IgD-negative memory B cell (primary cell): ENCODE data around the gene SLC22A7. TPM values are rescaled to one million over a fixed set of nuclear protein-coding genes. Genes with fewer than 3 reads are reported as not detected.

Experiments used
- H3K27ac Mint-ChIP-seq, 3 donors: one replicate each; pipeline ENCODE4 v1.8.0; 2020 to 2022; ENCODE audit warnings: mild to moderate bottlenecking in 3 of 3, mixed read lengths in 3 of 3, moderate library complexity in 1 of 3
- H3K27me3 Mint-ChIP-seq: one replicate; pipeline ENCODE4 v1.8.0; 2021; ENCODE audit warnings: mixed read lengths
- H3K36me3 Mint-ChIP-seq: one replicate; pipeline ENCODE4 v1.8.0; 2020; ENCODE audit warnings: mild to moderate bottlenecking, mixed read lengths
- H3K4me1 Mint-ChIP-seq, 3 donors: one replicate each; pipeline ENCODE4 v1.8.0; 2020 to 2022; ENCODE audit warnings: mixed read lengths in 3 of 3, mild to moderate bottlenecking in 1 of 3
- H3K4me3 Mint-ChIP-seq, 4 donors: one replicate each; pipeline ENCODE4 v1.8.0; 2020 to 2022; ENCODE audit warnings: mild to moderate bottlenecking in 4 of 4, mixed read lengths in 4 of 4, moderate library complexity in 3 of 4
- H3K9me3 Mint-ChIP-seq, 3 donors: one replicate each; pipeline ENCODE4 v1.8.0; 2020 to 2021; ENCODE audit warnings: mixed read lengths in 3 of 3, mild to moderate bottlenecking in 1 of 3
- polyA plus RNA-seq: library from polyadenylated mRNA; unstranded; fragments of 300-500 nt; fragmentation: Illumina TruSeq; gene quantifications from one replicate; pipeline ENCODE4 v1.2.3, GENCODE V29; 2021

The SLC22A7 gene
- polyA plus RNA-seq, 1 donor from 2014 or later: not detected

DNA sequence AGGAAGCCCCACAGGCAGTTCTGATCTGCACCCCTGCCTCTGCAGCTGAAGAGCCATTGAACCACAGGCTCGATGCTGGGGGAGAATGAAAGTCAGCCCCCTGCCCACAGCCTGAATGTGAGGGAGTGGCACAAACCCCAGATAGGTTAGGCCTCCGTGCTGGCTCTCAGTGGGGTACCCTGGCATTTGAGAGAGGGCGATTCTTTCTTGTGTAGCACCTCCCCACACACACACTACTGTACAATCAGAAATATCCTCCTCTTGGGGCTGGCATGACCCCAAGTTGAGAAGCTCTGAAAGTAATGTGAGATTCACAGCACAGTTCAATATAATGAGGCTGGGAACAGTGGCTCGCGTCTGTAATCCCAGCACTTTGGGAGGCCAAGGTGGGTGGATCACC lies 36.9 kb upstream of the SLC22A7 start:
- Mint-ChIP-seq H3K27me3 (peaks cover 11% of the 10 kb centered on the region), H3K27ac (no peak overlapping the region), H3K36me3 (no peaks in the 10 kb centered on the region), H3K4me3 (no peak overlapping the region), H3K9me3 (no peaks in the 10 kb centered on the region), H3K4me1 (peaks cover 0 to 6% (median 1%) of the 10 kb centered on the region in 3 donors)

GRCh38 chr6:43262000-43262779 lies 35.9 kb upstream of the SLC22A7 start:
- H3K4me1 Mint-ChIP-seq: peaks cover 0 to 6% (median 1%) of the 10 kb centered on the region in 3 donors
- H3K27me3 Mint-ChIP-seq: peaks cover 9% of the 10 kb centered on the region
- no peaks in the 10 kb centered on the region for H3K9me3 Mint-ChIP-seq
- H3K27ac Mint-ChIP-seq: peak overlapping the region in 1 of 3 donors; percentile 27
- no peaks in the 10 kb centered on the region for H3K36me3 Mint-ChIP-seq
- H3K4me3 Mint-ChIP-seq: peak overlapping the region in 2 of 4 donors; percentile 43 to 75

- H3K4me1 Mint-ChIP-seq: peaks cover 0 to 6% (median 1%) of the 10 kb centered on the region in 3 donors
- no peaks in the 10 kb centered on the region for H3K9me3 Mint-ChIP-seq
- no peak overlapping the region for H3K4me3 Mint-ChIP-seq
- no peaks in the 10 kb centered on the region for H3K36me3 Mint-ChIP-seq
- H3K27ac Mint-ChIP-seq: peak overlapping the region in 1 of 3 donors; percentile 27
- H3K27me3 Mint-ChIP-seq: peaks cover 6% of the 10 kb centered on the region
Observed at GRCh38 chr6:43262780-43263313, 35.2 kb upstream of the SLC22A7 start.

DNA sequence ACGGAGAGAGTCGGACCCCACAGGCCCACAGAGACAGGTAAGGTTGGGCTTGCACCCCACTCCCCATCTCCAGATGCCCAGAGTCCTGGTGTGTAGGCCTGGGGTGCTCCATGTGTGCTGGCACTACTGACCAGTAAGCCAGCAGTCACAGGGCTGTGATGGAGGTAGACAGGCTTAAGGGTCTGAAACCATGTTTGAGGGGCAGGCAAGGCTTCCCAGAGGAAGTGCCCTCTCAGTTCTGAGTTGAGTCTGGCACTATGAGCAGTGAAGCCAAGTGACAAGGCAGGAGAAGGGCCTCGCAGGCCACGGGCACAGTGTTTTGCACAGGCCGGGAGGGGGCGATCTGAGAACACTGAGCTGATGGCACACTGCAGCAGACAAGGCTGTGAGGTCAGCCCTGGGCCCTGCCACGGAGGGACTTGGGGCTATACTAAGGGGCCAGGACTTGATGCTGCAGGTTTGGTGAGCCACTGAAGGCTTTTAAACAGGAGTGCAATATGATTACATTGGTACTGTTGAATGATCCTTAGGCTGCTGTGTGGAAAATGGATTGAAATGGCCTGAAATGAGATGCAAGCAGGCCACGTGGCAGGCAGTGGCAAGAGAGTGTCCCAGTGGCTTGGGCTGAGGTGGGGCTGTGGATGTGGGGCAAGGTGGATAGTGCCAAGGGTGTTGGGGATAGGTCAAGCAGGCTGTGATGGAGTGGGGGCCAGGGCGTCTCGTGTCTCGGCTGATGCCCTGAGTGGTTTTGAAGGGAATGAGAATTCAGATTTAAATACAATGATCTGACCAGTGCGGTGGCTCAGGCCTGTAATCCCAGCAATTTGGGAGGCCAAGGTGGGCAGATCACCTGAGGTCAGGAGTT lies 34.5 kb upstream of the SLC22A7 start:
- peak overlapping the region in 1 of 4 donors; percentile 72 for H3K4me3 Mint-ChIP-seq

GRCh38 chr6:43264599-43265145 lies 33.4 kb upstream of the SLC22A7 start:
- Mint-ChIP-seq H3K36me3 (no peaks in the 10 kb centered on the region), H3K4me1 (peaks cover 0 to 10% (median 5%) of the 10 kb centered on the region in 3 donors), H3K9me3 (no peaks in the 10 kb centered on the region), H3K27ac (no peak overlapping the region), H3K27me3 (peaks cover 10% of the 10 kb centered on the region), H3K4me3 (no peak overlapping the region)

More for the DNA sequence above, 34.5 kb upstream of the SLC22A7 start:
- Mint-ChIP-seq H3K4me1 (peaks cover 0 to 6% (median 1%) of the 10 kb centered on the region in 3 donors), H3K36me3 (no peaks in the 10 kb centered on the region), H3K27ac (no peak overlapping the region), H3K27me3 (peaks cover 7% of the 10 kb centered on the region), H3K9me3 (no peaks in the 10 kb centered on the region)

GRCh38 chr6:43265564-43265963 lies 32.5 kb upstream of the SLC22A7 start:
- H3K27ac Mint-ChIP-seq: no peak overlapping the region
- H3K4me1 Mint-ChIP-seq: peaks cover 0 to 18% (median 12%) of the 10 kb centered on the region in 3 donors
- H3K36me3 Mint-ChIP-seq: no peaks in the 10 kb centered on the region
- peaks cover 15% of the 10 kb centered on the region for H3K27me3 Mint-ChIP-seq
- no peak overlapping the region for H3K4me3 Mint-ChIP-seq
- no peaks in the 10 kb centered on the region for H3K9me3 Mint-ChIP-seq

GRCh38 chr6:43267619-43268354 lies 30.3 kb upstream of the SLC22A7 start:
- H3K9me3 Mint-ChIP-seq: no peaks in the 10 kb centered on the region
- H3K4me3 Mint-ChIP-seq: peak overlapping the region in 1 of 4 donors; percentile 8
- peaks cover 23% of the 10 kb centered on the region for H3K27me3 Mint-ChIP-seq
- no peaks in the 10 kb centered on the region for H3K36me3 Mint-ChIP-seq
- H3K4me1 Mint-ChIP-seq: peaks cover 0 to 30% (median 24%) of the 10 kb centered on the region in 3 donors
- H3K27ac Mint-ChIP-seq: peak overlapping the region in 1 of 3 donors; percentile 54

DNA sequence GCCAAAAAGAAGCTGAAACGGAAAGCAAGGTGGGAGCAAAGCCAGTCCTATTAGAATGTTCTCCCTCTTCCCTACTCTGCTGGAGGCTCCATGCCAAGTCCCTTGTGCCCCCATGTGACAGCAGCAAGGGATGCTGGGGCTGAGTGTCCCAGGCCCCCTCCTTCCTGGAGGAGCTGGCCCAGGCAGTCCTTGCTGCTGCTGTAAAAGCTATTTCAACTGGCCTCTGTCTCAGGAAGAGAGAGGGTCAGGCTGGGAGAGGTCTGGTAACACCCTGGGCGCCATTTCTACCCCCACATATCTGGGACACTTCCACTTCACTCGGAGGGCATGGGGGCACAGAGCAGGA lies 29.7 kb upstream of the SLC22A7 start:
- Mint-ChIP-seq H3K36me3 (no peaks in the 10 kb centered on the region), H3K4me3 (no peak overlapping the region), H3K9me3 (no peaks in the 10 kb centered on the region), H3K4me1 (peaks cover 0 to 30% (median 24%) of the 10 kb centered on the region in 3 donors), H3K27me3 (peaks cover 23% of the 10 kb centered on the region), H3K27ac (no peak overlapping the region)

- peaks cover 0 to 27% (median 23%) of the 10 kb centered on the region in 3 donors for H3K4me1 Mint-ChIP-seq
- peak overlapping the region in 3 of 4 donors; percentile 67 to 91 (median 84) for H3K4me3 Mint-ChIP-seq
- H3K36me3 Mint-ChIP-seq: no peaks in the 10 kb centered on the region
- peaks cover 23% of the 10 kb centered on the region for H3K27me3 Mint-ChIP-seq
- no peaks in the 10 kb centered on the region for H3K9me3 Mint-ChIP-seq
- H3K27ac Mint-ChIP-seq: peak overlapping the region in 1 of 3 donors; percentile 23
Observed at GRCh38 chr6:43268782-43269272, 29.2 kb upstream of the SLC22A7 start.

GRCh38 chr6:43269273-43270007 lies 28.6 kb upstream of the SLC22A7 start:
- peak overlapping the region in 3 of 4 donors; percentile 67 to 91 (median 84) for H3K4me3 Mint-ChIP-seq
- H3K27ac Mint-ChIP-seq: peak overlapping the region in 2 of 3 donors; percentile 0 to 23
- no peaks in the 10 kb centered on the region for H3K9me3 Mint-ChIP-seq
- H3K27me3 Mint-ChIP-seq: peaks cover 29% of the 10 kb centered on the region
- peaks cover 0 to 29% (median 23%) of the 10 kb centered on the region in 3 donors for H3K4me1 Mint-ChIP-seq
- no peaks in the 10 kb centered on the region for H3K36me3 Mint-ChIP-seq

- H3K4me3 Mint-ChIP-seq: peak overlapping the region; percentile 1 to 69 (median 44)
- H3K4me1 Mint-ChIP-seq: peaks cover 5 to 33% (median 29%) of the 10 kb centered on the region in 3 donors
- H3K36me3 Mint-ChIP-seq: no peaks in the 10 kb centered on the region
- peaks cover 0 to 3% (median 0%) of the 10 kb centered on the region in 3 donors for H3K9me3 Mint-ChIP-seq
- peaks cover 36% of the 10 kb centered on the region for H3K27me3 Mint-ChIP-seq
- peak overlapping the region in 1 of 3 donors; percentile 0 for H3K27ac Mint-ChIP-seq
Observed at GRCh38 chr6:43271103-43271815, 26.8 kb upstream of the SLC22A7 start.

GRCh38 chr6:43271944-43272343 lies 26.1 kb upstream of the SLC22A7 start:
- H3K4me1 Mint-ChIP-seq: peaks cover 5 to 33% (median 29%) of the 10 kb centered on the region in 3 donors
- peaks cover 0 to 3% (median 0%) of the 10 kb centered on the region in 3 donors for H3K9me3 Mint-ChIP-seq
- no peaks in the 10 kb centered on the region for H3K36me3 Mint-ChIP-seq
- H3K27me3 Mint-ChIP-seq: peaks cover 42% of the 10 kb centered on the region
- H3K27ac Mint-ChIP-seq: peak overlapping the region in 1 of 3 donors; percentile 31
- H3K4me3 Mint-ChIP-seq: peak overlapping the region in 2 of 4 donors; percentile 16 to 28

- Mint-ChIP-seq H3K4me1 (peaks cover 5 to 31% (median 29%) of the 10 kb centered on the region in 3 donors), H3K4me3 (peak overlapping the region in 2 of 4 donors; percentile 12 to 15), H3K27ac (no peak overlapping the region), H3K9me3 (peaks cover 0 to 4% (median 0%) of the 10 kb centered on the region in 3 donors), H3K36me3 (no peaks in the 10 kb centered on the region), H3K27me3 (peaks cover 47% of the 10 kb centered on the region)
Observed at GRCh38 chr6:43273707-43274106, 24.4 kb upstream of the SLC22A7 start.
